HG03520 (cell line): ENCODE data around the gene RXYLT1.
"Not testable (repeated sequence)": the region's sequence is repeated elsewhere in the genome, so short reads cannot be mapped to it uniquely, and the experiment has no call there.

Experiments
- ATAC-seq: cut with Tn5 transposase; IDR thresholded peaks from one replicate; pipeline ENCODE4 v1.9.1; 2021; ENCODE audit warnings: mild to moderate bottlenecking, moderate library complexity; ENCODE audit not compliant: unreplicated experiment

Gene RXYLT1, protein sequence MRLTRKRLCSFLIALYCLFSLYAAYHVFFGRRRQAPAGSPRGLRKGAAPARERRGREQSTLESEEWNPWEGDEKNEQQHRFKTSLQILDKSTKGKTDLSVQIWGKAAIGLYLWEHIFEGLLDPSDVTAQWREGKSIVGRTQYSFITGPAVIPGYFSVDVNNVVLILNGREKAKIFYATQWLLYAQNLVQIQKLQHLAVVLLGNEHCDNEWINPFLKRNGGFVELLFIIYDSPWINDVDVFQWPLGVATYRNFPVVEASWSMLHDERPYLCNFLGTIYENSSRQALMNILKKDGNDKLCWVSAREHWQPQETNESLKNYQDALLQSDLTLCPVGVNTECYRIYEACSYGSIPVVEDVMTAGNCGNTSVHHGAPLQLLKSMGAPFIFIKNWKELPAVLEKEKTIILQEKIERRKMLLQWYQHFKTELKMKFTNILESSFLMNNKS

DNA sequence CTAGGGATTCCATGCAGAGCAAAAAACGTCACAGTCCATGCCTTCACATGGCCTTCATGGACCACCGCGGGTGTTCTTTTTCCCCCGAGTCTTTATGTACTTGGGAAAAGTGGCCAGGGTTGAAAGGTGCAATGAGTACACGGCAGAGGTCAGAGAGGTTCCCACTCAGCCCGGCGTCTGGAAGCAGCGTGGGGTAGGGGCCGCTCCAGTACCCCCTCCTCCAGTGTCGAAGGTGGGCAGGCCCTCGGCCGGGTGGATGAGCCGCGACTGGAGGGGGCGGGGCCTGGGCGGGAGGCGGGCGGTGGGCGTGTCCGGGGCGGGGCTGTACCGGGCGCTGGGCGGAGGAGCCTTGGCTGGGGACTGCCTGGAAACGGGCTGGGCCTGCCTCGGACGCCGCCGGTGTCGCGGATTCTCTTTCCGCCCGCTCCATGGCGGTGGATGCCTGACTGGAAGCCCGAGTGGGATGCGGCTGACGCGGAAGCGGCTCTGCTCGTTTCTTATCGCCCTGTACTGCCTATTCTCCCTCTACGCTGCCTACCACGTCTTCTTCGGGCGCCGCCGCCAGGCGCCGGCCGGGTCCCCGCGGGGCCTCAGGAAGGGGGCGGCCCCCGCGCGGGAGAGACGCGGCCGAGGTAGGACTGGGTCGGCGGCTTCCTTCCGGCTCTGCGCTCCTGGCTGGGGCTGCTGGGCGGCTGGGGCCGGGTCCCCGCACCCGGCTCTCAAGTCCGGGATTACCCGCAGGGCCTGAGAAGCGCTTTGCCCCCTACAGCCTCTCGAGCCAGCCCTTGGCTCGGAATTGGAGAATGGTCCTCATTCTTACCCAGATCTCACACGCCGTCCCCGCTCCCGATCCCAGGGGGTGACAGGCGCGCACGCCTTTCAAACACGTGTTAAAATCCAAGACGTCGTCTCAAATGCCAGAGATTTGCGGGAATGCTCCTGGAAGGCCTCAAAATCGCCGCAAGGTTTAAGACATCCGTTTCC lies at the start of gene RXYLT1:
TSS of gene RXYLT1 (plus strand) at position 412 of the 984 bp plus-strand sequence. CDS start at position 464, 52 bp downstream.
- peak; percentile 92 for ATAC-seq

DNA sequence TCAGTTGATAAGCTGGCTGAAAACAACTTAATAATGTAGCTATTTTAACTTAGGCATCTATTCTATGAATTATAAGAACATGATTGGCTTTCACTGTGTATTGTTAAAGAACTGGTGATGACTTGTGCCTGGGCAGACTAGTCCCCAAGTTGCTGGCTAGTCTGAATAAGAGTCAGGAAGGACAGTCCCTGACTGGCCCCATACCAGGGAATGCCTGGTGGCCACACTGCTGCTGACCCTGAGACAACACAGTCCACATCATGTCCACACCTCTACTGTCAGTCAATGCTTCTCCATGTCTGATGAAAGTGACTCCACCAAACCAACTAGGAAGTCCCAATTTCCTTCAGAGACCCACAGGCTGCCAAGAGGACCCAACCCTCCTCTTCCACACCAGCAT lies 46.9 kb upstream of the RXYLT1 start:
- not testable (repeated sequence) for ATAC-seq

DNA sequence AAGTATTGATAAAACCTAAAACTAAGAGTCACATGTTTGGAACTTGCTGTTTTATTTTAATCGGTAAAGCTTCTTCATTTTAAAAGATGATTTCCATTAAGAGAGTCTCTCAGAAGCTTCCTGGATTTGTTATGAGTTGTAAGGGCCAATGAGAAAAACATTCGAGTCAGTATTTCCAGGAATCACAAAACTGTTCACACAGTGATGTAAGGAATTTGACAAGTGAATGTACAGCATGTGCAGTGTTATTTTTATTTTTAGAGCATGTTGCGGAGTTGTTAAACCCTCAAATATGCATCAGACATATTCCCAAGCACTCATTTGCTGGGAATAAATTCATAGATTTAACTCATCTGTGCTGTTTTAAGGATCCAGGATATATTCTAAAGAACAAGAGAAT lies 46.1 kb upstream of the RXYLT1 start:
- ATAC-seq, result not testable (repeated sequence)

DNA sequence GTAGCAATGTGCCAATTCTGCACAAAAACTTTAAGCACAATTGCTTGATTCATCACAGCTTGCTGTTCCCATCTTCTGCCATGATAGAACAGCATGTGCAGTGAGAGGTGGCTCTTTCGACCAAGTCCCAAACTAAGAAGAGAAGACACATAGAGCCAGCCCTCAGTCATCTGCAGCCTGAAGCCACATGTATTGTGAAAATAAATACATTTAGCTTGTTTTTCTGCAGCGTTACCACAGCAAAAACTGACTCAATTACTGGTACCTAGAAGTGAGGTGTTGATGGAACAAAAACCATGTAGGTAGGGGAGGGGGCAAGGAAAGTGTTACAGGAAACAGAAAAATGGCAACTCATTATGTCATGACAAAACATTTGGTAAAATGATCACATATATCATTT lies 39.2 kb upstream of the RXYLT1 start:
- ATAC-seq, result not testable (repeated sequence)

DNA sequence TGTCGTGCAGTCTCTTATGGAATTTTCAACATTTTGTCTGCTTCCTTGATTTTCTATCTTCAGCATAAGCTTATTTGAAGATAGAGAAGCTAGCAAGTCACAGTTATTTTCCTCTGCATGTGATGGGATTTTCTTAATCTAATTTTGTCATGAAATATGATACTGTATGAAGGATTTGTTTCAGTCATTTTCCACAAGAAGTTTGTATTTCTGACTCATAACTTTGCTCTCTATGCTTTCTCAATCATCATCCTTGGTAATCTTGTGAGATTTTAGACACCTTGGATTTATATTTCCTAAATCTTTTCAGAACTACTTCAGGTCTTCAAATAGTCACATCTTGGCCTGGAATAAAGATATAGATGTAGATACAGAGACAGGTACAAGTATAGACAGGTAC lies 38.3 kb upstream of the RXYLT1 start:
- not testable (repeated sequence) for ATAC-seq

DNA sequence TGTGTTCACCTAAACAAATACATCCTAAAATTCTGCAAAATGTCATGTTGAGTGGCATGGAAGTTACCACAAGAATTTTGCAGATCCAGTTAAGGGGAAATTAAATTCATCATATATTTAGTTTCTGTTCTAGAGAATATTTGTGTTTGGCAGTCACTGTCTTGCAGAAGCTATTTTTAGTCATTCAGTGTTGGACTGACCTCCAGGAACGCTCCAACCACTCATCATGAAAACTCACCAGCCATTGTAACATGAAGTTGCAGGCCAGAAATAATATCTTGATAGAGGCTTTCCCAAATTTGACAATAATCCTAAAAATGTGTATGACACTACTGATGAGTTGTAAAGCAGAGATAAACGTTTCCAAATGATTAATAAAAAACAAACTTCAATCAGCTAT lies 35.6 kb upstream of the RXYLT1 start:
- not testable (repeated sequence) for ATAC-seq

DNA sequence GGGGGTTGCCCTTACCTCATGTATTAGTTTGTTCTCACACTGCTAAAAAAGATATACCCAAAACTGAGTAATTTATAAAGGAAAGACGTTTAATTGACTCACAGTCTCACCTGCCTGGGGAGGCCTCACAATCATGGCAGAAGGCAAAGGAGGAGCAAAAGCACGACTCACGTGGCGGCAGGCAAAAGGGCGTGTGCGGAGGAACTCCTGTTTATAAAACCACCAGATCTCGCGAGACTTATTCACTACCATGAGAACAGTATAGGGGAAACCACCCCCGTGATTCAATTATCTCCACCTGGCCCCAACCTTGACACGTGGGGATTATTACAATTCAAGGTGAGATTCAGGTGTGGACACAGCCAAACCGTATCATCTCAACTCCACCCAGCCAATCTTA lies 33.2 kb upstream of the RXYLT1 start:
- ATAC-seq, result not testable (repeated sequence)

DNA sequence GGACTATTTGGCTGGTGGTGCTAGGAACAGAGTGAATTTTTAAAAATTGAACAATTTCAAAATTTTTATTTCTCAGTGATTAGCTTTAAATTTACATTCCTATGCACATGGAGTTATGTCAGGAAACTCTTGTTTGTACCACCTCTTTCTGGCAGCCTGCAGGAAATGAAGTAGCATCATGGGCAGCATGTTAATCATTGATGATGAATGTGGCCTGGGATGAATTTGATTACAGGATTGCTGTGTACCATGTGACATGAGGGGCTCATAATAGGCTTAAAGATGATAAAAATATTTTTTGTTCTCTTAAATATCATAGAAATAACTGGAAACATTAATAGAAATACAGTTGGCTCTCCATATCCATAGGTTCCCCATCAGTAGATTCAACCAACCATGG lies 32.6 kb upstream of the RXYLT1 start:
- ATAC-seq, result not testable (repeated sequence)

DNA sequence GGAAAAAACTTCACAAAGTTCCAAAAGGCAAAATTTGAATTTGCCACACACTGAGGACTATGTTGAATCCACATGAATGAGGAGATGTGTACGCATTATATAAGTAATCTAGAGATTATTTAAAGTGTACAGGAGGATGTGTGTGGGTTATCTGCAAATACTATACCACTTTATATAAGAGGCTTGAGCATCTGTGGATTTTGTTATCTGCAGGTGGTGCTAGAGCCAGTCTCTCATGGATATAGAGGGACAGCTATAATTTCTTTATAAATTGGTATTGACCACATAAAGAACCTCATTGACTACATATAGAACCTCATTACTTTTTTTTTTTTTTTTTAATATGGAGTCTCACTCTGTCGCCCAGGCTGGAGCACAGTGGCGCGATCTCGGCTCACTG lies 32.2 kb upstream of the RXYLT1 start:
- ATAC-seq, result no peak

DNA sequence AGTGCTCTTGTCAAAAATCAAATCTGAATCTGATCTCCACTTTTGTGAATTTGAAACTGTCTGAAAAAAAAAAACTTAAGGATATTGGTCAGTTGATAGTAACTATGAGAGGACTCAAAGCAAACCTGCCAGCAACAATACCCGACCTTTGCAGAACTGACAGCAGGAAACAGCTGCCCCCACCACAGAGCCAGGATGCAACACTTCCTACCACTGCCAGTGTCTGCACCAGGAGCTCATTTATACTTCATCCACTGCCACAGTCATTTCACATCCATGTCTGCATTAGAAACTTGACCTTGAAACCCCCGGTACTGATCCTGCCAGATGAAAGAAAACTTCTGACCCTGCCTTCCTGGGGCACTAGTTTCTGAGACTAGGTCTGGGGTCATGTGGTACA lies 27.4 kb upstream of the RXYLT1 start:
- ATAC-seq, result no peak

DNA sequence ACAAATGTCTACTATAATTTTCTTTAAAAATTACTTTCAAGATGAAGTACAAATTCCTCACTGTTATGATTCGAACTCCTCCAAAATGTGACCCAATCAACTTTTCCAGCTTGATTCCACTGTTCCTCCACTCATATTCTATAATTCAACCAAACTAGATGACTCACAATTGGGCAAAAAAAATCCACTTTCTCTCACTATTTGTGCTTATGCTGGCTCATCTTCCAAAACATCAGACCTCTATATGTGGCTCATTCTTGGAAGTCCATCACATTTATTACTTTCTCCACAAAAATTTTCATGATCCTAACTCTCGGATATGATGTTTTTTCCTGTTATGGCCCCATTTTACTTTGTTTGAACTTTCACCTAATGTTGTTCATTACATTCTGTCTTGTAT lies 26.9 kb upstream of the RXYLT1 start:
- no peak for ATAC-seq

DNA sequence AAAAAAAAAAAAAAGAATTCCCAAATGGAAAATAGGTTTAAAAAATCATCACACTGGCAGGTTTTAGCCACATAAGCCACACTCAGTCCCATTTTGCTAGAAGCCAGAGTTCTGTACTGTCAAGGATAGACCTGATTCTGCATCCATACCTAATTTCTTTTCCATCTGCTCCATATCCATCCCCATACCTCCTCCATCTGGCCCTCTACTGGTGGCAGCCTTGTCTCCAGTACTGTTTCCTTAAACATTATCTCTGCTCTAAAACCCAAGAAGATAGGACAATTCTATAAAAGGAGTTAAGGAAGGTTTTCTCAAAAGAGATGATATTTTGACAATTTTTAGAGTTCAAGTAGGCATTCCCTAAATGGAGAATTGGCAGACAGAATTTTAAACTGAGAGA lies 26.0 kb upstream of the RXYLT1 start:
- no peak for ATAC-seq

DNA sequence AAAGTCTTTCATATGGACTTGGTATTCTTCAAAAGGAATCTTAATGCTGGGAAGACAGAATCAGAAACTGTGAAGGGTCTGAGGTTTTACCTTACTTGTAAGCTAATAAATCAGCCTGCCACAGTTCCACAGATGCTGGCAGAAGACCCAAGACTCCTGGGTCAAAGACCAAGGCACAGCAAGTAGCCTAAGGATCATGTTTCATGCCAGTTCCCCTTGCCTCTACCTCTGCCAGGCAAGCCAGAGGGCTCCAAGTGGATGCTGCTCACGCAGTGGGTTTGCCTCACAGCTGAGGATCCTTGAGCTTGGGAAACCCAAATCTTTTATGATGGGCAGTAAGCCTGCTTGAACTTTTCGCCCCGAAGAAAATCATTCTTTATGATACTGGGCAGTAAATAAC lies 15.2 kb upstream of the RXYLT1 start:
- no peak for ATAC-seq

DNA sequence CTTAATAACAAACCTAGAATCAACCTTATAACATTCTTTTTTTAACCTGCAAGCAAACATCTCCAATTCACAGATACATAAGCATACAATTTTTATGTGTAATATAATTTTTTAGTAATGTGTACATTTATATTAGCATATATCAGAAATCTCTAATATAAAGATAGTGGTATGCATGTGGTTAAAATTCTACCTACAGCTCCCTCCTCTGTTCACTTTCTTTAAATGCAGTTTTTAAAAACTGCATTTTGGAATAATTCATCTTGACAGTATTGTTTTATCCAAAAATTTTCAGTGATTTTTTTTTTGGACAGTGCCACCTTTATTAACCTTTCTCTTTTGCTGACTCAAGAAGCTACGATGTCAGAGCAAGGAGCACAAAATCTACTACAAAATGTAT lies 13.2 kb upstream of the RXYLT1 start:
- ATAC-seq, result no peak

DNA sequence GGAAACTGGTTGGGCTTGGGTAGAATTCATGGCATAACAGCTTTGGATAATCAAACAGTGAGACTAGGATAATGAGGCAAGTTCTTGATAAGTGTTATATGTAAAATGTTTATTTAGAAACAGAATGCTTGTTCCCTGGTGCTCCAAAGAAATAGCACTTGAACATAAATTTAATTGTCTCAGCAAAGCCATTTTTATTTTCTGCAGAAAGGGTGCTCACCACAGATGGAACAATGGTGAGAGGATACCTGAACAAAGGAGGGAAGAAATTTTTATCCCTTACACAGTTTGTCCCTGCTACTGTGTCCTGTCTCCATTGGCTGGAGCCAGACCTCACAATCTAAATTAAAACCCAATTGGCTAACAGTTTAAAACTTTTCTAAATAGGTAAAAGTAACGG lies 9.3 kb upstream of the RXYLT1 start:
- ATAC-seq, result no peak

DNA sequence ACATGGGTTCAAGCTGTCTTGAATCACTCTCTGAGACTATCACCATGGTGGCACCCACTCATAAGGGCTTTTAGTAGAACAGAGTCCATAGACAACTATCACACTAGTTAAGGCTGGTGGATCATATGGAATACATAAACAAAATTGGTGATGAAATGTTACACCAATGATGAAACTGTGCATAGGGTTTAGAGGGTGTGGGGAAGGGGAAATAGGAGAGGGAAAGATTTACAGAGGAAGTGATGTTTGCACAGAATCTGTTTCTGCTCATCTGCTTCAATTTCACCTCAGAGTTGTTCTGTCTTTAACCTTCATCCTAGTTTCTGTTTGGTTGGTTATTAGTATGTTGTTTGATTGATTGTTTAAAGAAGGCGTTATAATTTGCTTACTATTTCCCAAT lies 2.4 kb upstream of the RXYLT1 start:
- ATAC-seq, result no peak

DNA sequence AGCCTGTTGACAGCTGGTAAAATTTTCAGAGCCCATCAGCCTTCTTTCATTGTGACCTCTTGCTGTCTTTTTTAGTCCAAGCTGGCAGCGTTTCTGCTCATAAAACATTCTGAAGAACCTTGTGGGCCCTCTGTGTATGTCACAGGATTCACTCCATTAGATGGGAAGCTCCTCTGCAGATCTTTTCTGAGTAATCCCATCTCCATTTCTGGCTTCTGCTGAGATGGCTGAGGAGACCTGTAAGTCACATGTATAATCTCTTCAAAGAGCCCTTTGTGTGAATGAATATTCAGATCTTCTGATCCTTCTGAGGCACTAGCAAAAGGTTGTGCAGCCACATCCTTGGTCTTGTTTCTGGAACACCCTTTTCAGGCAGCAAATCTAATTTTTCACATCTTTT lies 2.8 kb downstream of the RXYLT1 start:
- ATAC-seq, result no peak

DNA sequence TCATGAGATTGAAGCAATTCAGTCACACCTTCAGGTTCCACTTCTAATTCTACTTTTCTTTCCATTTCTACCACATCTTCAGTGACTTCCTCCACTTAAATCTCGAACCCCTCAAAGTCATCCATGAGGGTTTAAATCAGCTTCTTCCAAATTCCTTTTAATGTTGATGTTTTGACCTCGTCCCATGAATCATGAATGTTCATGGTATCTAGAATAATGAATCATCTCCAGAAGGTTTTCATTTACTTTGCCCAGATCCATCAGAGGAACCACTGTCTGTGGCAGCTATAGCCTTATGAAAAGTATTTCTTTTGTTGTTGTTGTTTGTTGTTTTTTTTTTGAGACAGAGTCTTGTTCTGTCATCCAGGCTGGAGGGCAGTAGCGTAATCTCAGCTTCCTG lies 7.6 kb downstream of the RXYLT1 start:
- ATAC-seq, result no peak

DNA sequence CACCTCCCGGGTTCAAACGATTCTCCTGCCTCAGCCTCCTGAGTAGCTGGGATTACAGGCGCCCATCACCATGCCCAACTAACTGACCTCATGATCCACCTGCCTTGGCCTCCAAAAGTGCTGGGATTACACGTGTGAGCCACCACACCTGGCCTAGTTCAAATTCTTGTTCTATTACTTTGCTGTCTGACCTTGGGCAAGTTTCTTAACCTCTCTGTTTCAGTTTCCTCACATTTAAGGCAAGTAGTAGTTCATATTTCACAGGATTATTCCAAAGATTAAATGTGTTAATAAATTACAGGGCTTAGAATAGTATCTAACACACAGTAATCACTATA lies 10.9 kb downstream of the RXYLT1 start:
- ATAC-seq, result no peak

DNA sequence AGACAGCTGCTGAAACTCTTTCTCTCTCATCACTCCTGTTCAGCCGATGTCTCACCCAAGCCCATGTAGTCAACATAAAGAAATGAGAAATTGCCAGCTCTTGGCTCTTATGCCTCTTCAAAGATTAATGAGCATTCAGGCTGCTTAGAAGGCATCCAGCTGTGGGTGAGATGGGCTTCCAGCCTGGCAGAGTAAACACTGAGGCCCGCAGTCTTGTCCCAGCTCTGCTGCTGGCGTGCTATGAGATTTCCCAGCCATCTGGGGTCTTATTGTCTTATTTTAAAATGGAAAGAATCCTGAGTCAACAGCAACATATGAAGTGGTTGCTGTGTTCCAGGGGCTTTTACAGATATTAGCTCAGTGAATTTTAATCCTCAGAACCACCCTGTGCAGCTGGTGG lies 12.6 kb downstream of the RXYLT1 start:
- no peak for ATAC-seq

DNA sequence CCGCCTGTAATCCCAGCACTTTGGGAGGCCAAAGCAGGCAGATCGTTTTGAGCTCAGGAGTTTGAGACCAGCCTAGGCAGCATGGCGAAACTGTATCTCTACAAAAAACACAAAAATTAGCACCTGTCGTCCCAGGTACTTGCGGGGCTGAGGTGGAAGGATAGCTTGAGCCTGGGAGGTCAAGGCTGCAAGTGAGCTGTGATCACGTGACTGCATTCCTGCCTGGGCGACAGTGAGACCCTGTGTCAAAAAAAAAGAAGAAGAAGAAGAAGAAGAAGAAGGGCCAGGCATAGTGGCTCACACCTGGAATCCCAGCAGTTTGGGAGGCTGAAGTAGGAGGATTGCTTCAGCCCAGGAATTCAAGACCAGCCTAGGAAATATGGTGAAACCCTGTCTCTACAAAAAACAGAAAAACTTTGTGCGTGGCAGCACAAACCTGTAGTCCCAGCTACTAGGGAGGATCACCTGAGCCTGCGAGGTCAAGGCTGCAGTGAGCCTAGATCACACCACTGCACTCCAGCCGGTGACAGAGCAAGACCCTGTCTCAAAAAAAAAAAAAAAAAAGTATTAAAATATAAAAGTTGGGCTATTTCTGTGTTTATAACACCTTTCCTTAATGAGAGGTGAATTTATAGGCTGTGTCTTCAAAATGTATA lies 15.5 kb downstream of the RXYLT1 start:
- ATAC-seq, result no peak
